ENCODE data around the gene COPE. TPM values are rescaled to one million over a fixed set of nuclear protein-coding genes. Genes with fewer than 3 reads are reported as not detected.

The COPE gene
- total RNA-seq, 1 donor from 2014 or later, result 171 TPM

- Mint-ChIP-seq H3K27me3 (no peaks in the 10 kb centered on the region), H3K9me3 (no peaks in the 10 kb centered on the region), H3K27ac (no peak overlapping the region), H3K4me1 (ENCODE audit: unreplicated experiment) (no peaks in the 10 kb centered on the region), H3K4me3 (no peak overlapping the region), H3K36me3 (peaks cover 8% of the 10 kb centered on the region)
- TF ChIP-seq, protein P1, sequence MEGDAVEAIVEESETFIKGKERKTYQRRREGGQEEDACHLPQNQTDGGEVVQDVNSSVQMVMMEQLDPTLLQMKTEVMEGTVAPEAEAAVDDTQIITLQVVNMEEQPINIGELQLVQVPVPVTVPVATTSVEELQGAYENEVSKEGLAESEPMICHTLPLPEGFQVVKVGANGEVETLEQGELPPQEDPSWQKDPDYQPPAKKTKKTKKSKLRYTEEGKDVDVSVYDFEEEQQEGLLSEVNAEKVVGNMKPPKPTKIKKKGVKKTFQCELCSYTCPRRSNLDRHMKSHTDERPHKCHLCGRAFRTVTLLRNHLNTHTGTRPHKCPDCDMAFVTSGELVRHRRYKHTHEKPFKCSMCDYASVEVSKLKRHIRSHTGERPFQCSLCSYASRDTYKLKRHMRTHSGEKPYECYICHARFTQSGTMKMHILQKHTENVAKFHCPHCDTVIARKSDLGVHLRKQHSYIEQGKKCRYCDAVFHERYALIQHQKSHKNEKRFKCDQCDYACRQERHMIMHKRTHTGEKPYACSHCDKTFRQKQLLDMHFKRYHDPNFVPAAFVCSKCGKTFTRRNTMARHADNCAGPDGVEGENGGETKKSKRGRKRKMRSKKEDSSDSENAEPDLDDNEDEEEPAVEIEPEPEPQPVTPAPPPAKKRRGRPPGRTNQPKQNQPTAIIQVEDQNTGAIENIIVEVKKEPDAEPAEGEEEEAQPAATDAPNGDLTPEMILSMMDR (conservative IDR thresholded peaks at IDR 0.05), result no peak
- DNase-seq (ENCODE audit: extremely low spot score, unreplicated experiment), result no peak
Observed at GRCh38 chr19:18889949-18890745, 29.0 kb downstream of the COPE start.

- H3K9me3 Mint-ChIP-seq, result no peaks in the 10 kb centered on the region
- H3K4me1 Mint-ChIP-seq (ENCODE audit: unreplicated experiment), result no peaks in the 10 kb centered on the region
- TF ChIP-seq, protein P1 (conservative IDR thresholded peaks at IDR 0.05), result no peak
- H3K27me3 Mint-ChIP-seq, result no peaks in the 10 kb centered on the region
- H3K27ac Mint-ChIP-seq, result no peak overlapping the region
- peaks cover 8% of the 10 kb centered on the region for H3K36me3 Mint-ChIP-seq
- DNase-seq (ENCODE audit: extremely low spot score, unreplicated experiment), result no peak
- H3K4me3 Mint-ChIP-seq, result no peak overlapping the region
Observed at GRCh38 chr19:18886972-18887371, 32.2 kb downstream of the COPE start.

DNA sequence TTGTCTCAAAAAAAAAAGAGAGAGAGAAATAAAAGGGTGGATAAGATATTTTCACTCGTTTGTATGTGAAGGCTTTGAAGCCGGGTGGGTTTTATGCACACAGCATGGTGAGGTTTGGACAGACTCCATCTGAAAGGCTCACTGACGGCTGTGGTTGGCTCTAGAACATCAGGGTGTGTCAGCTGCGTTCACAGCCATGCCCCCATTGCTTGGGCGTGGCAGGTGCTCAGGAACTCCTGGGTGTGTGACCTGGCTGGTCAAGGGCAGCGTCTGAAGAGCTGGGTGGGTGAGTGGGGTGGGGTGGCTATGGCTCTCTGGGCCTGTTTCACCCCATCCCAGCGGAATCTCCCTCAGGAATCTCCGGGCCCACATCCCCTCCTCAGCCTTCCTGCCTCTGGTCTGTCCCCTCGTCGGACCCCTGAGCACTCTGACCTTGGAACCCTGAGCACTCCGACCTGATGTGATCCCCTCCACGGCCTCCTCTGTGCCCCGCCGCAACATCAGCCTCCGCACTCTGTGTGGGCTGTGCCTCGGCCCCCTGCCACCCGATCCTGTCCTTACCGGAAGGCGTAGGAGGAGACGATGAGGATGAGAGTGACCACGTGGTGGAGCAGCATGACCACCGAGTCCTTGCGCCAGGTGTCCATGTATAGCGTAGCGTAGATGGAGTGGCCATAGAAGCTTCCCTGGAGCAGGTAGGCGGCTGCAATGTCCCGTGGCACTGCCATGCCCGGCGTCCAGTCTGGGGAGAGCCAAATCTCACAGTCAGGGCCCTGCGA lies 35.5 kb downstream of the COPE start:
- peaks cover 10% of the 10 kb centered on the region for H3K36me3 Mint-ChIP-seq
- H3K27ac Mint-ChIP-seq, result no peak overlapping the region
- no peak overlapping the region for H3K4me3 Mint-ChIP-seq
- no peak for DNase-seq (ENCODE audit: extremely low spot score, unreplicated experiment)
- no peaks in the 10 kb centered on the region for H3K4me1 Mint-ChIP-seq (ENCODE audit: unreplicated experiment)
- H3K27me3 Mint-ChIP-seq, result no peaks in the 10 kb centered on the region
- no peaks in the 10 kb centered on the region for H3K9me3 Mint-ChIP-seq
- TF ChIP-seq, protein P1 (conservative IDR thresholded peaks at IDR 0.05), result no peak

DNA sequence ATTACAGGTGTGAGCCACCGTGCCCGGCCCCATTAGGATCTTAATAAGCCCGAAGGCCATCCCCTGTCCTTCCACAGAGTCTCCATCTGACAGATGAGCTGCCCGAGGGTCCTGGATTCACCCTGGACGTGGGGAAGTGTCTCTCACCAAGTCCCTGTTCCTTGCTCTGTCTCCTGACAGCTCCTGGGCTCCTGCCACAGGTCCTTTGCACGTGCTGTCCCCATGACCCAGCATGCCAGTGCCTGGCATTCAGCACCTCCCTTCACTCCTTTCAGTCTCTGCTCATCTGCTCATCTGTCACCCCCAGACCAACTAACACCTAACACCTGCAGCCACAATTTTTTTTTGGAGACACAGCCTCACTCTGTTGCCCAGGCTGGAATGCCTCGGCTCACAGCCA lies 37.7 kb downstream of the COPE start:
- H3K4me1 Mint-ChIP-seq (ENCODE audit: unreplicated experiment), result no peaks in the 10 kb centered on the region
- TF ChIP-seq, protein P1 (conservative IDR thresholded peaks at IDR 0.05), result no peak
- H3K9me3 Mint-ChIP-seq, result peaks cover 5% of the 10 kb centered on the region
- DNase-seq (ENCODE audit: extremely low spot score, unreplicated experiment), result no peak
- H3K27me3 Mint-ChIP-seq, result no peaks in the 10 kb centered on the region
- H3K36me3 Mint-ChIP-seq, result peaks cover 18% of the 10 kb centered on the region
- no peak overlapping the region for H3K4me3 Mint-ChIP-seq
- H3K27ac Mint-ChIP-seq, result no peak overlapping the region

DNA sequence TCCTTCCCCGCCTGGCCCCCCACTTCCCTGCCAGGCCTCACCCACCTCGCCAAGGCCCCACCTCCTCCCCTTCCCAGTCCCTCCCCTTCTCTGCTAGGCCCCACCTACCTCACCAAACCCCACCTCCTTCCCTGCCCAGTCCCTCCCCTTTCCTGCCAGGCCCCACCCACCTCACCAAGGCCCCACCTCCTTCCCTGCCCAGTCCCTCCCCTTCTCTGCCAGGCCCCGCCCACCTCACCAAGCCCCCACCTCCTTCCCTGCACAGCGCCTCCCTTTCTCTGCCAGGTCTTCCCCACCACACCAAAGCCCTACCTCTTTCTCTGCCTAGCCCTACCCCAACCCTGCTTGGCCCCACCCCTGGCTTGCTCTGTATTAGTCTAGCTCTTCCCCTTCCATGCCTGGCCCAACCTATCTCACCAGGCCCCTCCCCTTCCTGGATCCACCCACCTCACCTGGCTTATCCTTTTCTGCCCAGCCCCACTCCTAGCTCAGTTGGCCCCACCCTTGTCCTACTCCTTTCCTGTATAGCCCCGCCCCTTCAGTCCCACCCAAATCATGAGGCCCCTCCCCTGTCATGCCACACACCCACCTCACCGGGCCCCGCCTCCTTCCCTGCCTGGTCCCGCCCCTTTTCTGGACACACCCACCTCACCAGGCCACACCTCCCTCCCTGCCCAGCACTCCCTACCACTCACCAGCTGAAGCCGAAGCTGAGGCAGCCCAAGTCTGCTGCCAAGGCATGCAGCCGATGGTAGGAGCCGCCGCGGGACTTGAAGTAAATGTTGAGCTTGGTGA lies 39.4 kb downstream of the COPE start:
- Mint-ChIP-seq H3K9me3 (peaks cover 5% of the 10 kb centered on the region), H3K27me3 (no peaks in the 10 kb centered on the region), H3K36me3 (peaks cover 24% of the 10 kb centered on the region), H3K27ac (no peak overlapping the region), H3K4me3 (no peak overlapping the region), H3K4me1 (ENCODE audit: unreplicated experiment) (no peaks in the 10 kb centered on the region)
- no peak for DNase-seq (ENCODE audit: extremely low spot score, unreplicated experiment)
- TF ChIP-seq, protein P1 (conservative IDR thresholded peaks at IDR 0.05), result no peak
